Posterior vena cava (tissue), 2 donors: ENCODE results near the gene MSLN. TPM values are rescaled to one million over a fixed set of nuclear protein-coding genes. Genes with fewer than 3 reads are reported as not detected.
"Not testable (repeated sequence)": the region's sequence is repeated elsewhere in the genome, so short reads cannot be mapped to it uniquely, and the experiment has no call there.

Source experiments
- DNase-seq: peaks from one replicate; pipeline ENCODE4 v3.0.0-alpha.2; 2020; ENCODE audit warnings: low spot score
- intact Hi-C, 2 donors: fragments of 100-400 bp; cut with DNase I; formaldehyde crosslinking; loops; one replicate each; pipeline versions ENCODE4 v1.14.1 to v1.14.2; 2022 to 2023
- total RNA-seq, 2 donors: library from RNA; stranded (reverse); fragmentation: NEBNext Ultra II Directional; extraction: Animal tissue kit (Norgen Biotek cat#: 25700); gene quantifications; one replicate each; pipeline ENCODE4 v1.2.1, GENCODE V29; 2021
- donor health status: DM: yes; HTN: yes; CAD: no.
- donor health status: DM: yes; HTN: yes; CAD: no.

Gene MSLN
- total RNA-seq, 2 donors from 2014 or later: 0.29 to 0.37 TPM

DNA sequence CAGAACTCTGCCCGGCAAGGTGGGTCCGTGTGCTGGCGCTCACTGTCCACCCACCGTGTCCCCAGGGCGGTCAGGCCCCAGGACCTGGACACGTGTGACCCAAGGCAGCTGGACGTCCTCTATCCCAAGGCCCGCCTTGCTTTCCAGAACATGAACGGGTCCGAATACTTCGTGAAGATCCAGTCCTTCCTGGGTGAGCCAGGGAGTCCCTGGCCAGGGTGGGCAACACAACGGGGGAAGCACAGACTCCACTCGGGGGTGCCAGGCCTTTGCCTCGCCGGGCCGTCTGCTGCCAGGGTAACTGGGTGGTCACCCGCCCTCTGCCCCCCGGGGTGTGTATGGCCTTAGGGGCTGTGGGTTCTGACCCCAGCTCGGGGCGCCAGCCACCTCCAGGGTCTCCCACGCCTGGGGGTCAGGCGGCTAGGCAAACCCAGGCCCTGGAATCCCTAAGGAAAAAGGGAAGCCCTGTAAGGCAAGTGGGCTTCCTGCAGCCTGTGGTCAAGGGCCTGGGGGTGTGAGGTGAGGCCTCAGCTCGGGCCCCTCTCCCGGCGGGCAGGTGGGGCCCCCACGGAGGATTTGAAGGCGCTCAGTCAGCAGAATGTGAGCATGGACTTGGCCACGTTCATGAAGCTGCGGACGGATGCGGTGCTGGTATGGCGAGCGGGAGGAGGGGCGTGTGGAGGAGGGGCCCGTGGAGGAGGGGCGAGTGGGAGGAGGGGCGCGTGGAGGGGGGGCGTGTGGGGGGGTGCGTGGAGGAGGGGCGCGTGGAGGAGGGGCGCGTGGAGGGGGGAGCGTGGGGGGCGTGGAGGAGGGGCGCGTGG is 6.5 kb downstream of the MSLN start:
- DNase-seq: no peak
- intact Hi-C loops: no loop called here

DNA sequence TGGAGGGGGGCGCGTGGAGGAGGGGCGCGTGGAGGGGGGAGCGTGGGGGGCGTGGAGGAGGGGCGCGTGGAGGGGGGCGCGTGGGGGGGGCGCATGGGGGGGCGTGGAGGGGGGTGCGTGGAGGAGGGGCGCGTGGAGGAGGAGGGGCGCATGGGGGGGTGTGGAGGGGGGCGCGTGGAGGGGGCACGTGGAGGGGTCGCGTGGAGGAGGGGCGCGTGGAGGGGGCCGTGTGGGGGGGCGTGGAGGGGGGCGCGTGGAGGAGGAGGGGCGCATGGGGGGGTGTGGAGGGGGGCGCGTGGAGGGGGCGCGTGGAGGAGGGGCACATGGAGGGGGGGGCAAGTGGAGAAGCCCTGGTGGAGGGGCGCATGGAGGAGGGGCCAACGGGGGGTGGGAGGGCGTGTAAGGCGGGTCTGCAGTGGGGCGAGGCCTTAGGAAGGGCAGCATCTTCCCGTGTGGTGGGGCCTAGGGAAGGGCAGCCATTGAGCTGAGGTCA is 7.3 kb downstream of the MSLN start:
- no peak for DNase-seq
- intact Hi-C loops: no loop called here

DNA sequence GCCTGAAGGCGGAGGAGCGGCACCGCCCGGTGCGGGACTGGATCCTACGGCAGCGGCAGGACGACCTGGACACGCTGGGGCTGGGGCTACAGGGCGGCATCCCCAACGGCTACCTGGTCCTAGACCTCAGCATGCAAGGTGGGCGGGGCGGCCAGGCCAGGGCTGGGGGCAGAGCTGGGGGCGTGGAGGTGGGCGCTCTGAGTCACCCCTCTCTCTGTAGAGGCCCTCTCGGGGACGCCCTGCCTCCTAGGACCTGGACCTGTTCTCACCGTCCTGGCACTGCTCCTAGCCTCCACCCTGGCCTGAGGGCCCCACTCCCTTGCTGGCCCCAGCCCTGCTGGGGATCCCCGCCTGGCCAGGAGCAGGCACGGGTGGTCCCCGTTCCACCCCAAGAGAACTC is 7.9 kb downstream of the MSLN start:
- intact Hi-C loops: no loop called here
- DNase-seq: no peak

DNA sequence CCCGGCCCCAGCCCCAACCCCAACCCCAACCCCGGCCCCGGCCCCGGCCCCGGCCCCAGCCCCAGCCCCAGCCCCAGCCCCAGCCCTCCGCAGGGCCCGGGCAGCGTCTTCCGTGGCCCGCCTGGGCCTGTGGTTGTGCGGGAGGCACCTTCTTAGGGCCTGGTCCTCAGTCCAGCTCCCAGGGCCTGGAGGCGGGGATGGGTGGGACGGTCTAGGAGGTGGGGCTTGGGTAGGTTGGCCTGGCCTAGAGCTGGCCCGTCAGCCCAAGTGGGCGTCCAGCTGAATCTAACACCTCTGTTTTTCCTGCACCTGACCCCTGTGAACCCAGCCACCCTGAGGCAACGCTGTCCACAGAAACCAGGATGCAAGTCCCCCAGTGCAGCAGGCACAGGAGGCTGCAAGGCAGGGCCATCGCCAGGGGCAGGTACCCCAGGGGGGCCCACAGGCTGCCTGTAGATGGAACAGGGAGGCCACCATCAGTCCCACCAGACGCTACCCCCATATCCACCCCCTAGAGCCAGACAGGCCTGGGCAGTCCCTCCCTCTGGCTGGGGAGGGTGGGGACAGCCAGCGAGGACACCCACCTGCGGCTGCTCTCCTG is 8.8 kb downstream of the MSLN start:
- intact Hi-C loops: no loop called here
- DNase-seq: no peak

DNA sequence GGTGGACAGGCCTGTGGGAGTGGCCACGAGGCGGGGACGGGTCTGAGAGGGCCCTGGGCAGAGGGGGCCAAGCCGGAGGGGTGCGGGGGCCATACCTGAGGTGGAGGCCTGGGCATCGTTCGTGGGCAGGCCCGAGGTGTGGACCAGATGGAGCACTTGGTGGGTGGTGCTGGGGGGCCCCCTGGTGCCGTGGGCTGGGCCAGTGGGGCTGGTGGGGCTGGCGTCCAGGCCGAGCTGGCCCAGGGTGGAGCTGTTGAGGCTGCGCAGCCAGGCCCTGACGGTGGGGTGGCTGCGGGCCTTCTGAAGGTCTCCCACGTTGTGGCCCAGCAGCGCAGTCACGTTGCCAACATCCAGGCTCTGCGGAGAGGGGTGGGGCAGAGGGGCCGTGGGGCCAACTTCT is 9.4 kb downstream of the MSLN start:
- intact Hi-C loops: no loop called here
- DNase-seq: no peak

DNA sequence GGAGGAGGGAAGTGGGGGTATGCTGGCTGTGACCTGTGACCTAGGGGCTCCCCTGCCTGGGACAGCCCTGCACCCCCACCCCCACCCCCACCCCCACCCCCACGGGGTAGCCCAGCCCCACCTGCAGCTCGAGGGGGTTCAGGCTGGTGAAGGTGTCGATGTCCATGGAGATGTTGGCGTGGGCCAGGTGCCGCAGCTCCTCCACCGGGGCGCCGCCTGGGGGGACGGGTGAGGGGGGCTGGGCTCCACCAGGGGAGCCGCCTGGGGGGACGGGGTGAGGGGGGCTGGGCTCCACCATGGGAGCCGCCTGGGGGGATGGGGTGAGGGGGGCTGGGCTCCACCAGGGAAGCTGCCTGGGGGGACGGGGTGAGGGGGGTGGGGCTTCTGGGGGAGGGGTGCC is 9.9 kb downstream of the MSLN start:
- no peak for DNase-seq
- intact Hi-C loops: no loop called here

DNA sequence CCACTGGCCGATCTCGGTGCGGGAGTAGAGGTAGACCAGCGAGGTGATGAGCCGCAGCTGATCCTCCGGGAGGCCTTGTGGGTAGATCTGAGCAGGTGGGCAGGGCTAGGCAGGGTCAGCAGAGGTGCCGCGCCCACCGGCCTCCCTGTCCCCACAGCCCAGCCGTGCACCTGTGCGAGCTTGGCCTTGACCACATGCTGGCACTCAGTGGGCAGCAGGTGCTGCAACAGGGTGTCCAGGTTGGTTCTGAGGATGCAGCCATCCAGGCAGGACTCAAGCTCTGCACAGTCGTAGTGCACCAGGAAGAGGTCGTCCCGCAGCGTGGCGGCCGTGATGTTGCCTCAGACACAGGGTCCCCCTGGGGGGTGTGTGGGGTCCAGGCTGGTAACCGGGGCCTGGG is 12.4 kb downstream of the MSLN start:
- intact Hi-C loops: no loop called here
- no peak for DNase-seq

DNA sequence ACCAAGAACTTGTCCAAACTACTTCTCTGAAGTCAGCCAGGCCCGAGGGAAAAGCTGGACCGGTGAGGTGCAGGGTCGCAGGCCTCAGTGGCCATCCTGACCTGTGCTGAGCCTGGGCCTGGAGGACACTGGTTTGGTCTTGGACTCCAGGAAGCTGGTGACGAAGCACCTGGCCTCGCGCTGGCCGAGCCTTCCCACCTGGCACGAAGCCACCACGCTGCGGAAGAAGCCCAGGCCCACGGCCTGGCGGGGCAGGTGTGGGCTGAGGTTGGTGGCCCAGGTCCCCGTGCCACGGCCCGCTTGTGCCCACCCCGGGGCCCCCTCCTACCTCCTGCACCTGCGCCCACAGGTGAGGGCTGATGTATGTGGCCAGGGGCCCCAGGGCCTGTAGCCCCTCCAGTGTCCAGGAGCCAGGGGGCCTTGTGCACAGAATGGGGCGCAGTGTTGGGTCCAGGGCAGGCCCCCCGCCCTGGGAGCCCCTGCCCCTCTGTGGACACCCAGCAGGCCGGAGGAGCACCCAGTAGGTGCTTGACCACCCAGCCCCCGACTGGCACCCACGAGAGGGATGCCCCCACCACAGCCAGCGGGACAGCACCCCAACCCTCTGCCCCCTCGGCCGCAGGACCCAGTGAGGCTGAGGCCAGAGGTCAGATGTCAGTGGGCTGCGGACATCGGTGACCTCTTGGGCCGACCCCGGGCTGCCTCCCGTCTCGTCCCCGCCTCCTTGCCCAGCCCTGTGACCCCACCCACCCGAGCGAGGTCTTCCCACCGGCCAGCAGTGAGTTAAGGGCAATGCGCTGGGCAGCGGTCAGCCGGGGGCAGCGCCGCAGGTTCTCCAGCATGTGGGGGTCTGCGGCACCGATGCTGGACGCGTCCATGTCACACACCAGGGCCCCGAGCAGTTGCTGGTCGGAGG is 13.8 kb downstream of the MSLN start:
- intact Hi-C loops: no loop called here
- DNase-seq: no peak

DNA sequence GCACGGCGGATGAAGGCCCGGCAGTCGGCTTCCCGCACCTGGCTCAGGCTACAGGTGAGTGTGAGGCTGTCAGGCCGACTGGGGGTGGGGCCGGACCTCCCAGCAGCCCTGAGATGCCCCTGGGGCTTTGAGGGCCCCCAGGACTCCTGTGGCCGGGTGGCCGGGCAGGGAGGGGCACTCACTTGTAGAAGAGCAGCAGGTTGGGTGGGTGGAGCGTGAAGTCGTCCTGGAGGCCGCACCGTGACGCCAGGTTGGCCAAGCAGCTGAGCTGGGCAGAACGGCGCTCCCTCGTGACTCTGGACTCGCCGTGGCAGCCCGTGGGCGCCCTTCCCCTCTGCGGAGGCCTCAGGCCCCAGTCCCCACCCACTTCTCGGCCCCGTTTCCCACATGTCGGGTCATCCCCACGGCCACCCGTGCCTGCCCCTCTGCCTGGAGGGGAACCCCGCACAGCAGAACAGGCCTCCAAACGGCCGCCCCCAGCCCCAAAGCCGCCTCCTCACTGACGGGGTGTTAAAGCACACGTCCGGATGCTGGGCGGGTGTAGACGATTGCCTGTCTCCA is 14.8 kb downstream of the MSLN start:
- DNase-seq: no peak
- intact Hi-C loops: no loop called here

DNA sequence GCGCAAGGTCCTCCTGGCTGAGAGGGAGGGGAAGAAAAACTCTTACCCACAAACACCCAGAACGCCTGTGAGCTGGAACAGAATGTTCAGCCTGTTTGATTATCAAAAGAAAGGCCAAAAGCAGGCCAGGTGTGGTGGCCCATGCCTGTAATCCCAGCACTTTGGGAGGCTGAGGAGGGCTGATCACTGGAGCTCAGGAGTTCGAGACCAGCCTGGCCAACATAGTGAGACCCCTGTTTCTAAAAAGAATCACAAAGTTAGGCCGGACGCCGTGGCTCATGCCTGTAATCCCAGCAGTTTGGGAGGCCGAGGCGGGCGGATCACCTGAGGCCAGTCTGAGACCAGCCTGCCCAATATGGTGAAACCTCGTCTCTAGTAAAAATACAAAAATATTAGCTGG is 15.8 kb downstream of the MSLN start:
- intact Hi-C loops: not testable (repeated sequence)

DNA sequence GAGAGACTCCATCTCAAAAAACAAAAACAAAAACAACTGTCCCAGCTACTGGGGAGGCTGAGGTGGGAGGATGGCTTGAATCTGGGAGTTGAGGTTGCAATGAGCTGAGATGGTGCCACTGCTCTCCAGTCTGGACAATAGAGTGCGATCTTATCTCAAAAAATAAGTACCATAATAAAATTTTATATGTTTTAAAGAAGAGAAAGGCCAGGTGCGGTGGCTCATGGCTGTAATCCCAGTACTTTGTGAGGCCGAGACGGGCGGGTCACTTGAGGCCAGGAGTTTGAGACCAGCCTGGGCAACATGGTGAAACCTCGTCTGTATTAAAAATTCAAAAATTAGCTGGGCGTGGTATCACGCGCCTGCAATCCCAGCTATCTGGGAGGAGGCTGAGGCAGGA is 16.3 kb downstream of the MSLN start:
- intact Hi-C loops: no loop called here
- DNase-seq: no peak

More for the DNA sequence above, 15.8 kb downstream of the MSLN start:
- not testable (repeated sequence) for DNase-seq

DNA sequence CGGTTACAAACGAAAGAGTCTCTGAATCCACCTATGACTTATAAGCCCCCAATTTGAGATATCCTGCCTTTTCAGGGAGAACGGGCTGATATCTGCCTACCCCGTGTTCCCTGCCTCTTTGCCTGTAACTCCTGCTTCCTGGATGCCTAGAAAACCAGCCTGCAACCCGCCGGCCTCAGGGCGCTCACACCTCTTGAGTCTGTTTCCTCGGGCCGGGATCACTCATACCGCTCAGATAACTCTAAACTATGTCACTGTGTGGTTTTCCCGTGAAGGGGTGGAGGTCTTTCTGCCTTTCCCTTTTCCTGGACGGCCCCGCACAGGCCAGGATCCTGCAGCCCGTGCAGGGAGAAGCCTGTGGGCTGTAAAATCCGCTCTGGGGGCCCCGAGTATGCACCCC is 17.3 kb downstream of the MSLN start:
- DNase-seq: no peak
- intact Hi-C loops: no loop called here

DNA sequence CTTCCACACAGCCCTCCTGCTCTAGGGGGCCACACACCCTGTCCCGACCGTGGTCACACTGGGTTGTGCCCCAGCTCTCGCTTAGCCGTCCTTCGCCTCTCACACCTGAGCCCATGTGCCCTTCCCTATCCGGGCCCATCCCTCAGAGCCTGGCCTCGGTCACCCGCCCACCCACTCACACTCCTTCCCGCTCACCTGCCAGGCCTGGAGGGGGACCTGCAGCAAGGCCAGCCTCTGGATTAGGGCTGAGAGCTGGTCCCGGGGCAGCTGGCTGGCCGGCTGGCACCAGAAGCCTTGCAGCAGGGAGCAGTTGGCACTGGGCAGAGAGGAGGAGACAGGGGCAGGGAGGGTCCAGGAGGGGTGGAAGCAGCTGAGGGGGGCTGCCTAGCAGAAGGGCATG is 17.9 kb downstream of the MSLN start:
- no peak for DNase-seq
- intact Hi-C loops: no loop called here

DNA sequence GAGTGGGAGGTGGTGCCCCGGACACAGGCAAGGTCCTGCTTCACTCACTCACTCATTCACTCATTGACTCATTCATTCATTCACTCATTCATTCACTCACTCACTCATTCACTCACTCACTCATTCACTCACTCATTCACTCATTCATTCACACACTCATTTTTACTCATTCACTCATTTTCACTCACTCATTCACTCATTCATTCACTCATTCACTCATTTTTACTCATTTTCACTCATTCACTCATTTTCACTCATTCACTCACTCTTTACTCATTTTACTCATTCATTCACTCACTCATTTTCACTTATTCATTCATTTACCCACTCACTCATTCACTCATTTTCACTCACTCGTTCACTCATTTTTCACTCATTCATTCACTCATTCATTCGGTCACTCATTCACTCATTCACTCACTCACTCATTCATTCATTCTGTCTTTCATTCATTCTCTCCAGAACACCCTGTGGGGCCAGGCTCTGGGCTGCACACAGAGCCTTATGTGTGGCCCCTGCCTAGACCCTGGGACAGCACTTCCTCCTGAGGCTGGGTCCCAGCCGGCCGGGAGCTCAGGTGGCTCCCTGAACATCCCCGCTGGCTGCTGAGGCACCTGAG is 18.5 kb downstream of the MSLN start:
- intact Hi-C loops: no loop called here
- no peak for DNase-seq

DNA sequence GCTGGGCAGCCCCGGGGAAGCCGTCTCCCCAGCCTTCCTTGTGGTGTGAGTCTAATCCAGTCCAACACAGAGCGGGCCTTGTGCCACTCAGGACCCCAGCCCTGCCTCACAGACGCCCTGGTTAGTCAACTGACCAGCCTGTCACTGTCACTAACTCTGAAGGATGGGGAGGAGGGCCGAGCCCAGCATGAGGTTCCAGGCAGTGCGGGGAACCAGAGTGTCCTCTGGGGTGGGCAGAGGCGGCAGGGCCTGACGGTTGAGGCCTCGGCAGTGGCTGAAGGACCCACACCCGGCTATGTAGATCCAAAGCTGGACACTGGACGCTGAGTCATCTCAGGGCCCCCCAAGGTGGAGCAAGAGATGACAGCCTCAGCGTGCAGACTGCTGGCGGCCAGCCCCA is 19.0 kb downstream of the MSLN start:
- no peak for DNase-seq
- intact Hi-C loops: no loop called here

DNA sequence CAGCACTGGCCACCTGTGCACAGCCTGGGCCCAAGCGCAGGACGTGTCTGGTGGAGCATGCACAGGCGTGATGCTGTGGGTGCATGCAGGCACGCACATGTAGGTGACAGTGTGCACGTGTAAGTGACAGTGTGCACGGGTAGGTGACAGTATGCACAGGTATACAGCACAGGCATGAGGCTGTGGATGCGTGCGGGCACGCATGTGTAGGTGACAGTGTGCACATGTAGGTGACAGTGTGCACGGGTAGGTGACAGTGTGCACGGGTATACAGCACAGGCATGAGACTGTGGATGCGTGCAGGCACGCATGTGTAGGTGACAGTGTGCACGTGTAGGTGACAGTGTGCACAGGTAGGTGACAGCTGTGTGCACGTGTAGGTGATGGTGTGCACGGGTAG is 19.8 kb downstream of the MSLN start:
- intact Hi-C loops: no loop called here
- DNase-seq: no peak

DNA sequence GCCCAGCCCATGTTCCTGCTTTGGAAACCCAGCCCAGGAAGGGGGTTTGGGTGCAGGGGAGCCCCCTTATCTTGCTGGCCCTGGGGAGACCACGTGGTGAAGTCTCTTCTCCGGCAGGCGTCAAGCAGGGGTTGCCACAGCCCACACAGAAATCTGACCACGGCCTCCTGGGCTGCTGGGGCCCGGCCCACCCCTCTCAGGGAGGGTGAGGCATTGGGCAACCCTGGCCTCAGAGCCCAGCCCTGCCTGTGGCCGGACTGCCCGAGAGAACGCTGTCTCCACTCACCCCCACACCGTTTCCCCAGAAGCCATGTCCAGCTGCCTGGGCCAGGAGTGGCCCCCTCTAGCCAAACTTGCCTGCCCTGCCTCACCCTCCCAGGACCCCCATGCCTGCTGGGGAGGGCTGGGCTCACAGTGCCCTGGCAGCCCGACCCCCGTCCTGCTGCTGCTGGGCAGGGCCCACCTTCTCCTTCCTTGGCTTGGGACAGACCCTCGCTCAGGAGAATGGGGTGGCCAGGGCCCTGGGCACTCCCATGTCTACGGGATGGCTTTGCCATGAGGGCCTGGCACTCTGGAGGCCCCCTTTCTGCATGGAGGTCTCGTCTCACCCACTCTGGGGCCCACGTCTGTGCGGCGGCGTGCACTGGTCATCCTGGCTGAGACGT is 20.9 kb downstream of the MSLN start:
- intact Hi-C loops: no loop called here
- no peak for DNase-seq

DNA sequence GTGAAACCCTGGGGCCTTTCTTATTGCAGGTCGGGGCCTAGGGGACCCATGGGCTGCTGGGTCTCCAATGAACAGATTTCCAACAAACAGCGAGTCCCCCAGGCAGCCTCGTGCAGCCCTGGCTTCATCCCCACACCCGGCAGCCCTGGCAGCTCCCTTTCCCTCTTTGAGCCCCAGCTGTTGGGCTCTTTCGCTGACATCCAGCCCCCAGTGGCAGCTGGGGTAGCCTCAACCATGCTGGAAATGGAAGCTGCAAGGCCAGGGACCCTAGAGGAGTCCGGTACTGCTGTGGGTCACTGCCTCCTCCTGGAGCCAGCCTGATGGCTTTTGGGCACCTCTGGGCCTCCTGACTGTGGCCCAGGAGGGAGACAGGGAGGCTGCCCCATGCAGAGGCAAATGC is 21.7 kb downstream of the MSLN start:
- DNase-seq: no peak
- intact Hi-C loops: no loop called here
